Spinal cord (tissue), 10 donors: ENCODE measurements around the gene UBE2D4. TPM values are rescaled to one million over a fixed set of nuclear protein-coding genes. Genes with fewer than 3 reads are reported as not detected.
"Not testable (repeated sequence)": the region's sequence is repeated elsewhere in the genome, so short reads cannot be mapped to it uniquely, and the experiment has no call there.

Experiments
- DNase-seq, 6 donors: peaks; one replicate each; pipeline versions ENCODE4 v3.0.0 to v3.0.0-alpha.2; 2013 to 2015; ENCODE audit warnings: low spot score in 6 of 6, low read depth in 4 of 6
- H3K27ac ChIP-seq: one replicate; pipeline ENCODE4 v1.5.1; 2013; ENCODE audit warnings: low read depth, low read length, control low read depth
- H3K27me3 ChIP-seq: one replicate; pipeline ENCODE4 v1.6.1; 2013; ENCODE audit warnings: low read length; ENCODE audit not compliant: control insufficient read depth, insufficient read depth
- H3K36me3 ChIP-seq: one replicate; pipeline ENCODE4 v1.6.1; 2013; ENCODE audit warnings: low read length; ENCODE audit not compliant: control insufficient read depth, insufficient read depth
- H3K4me1 ChIP-seq: one replicate; pipeline ENCODE4 v1.6.1; 2013; ENCODE audit warnings: low read length; ENCODE audit not compliant: control insufficient read depth, insufficient read depth
- H3K4me3 ChIP-seq: one replicate; pipeline ENCODE4 v1.5.1; 2013; ENCODE audit warnings: low read depth, low read length, control low read depth
- H3K9me3 ChIP-seq: one replicate; pipeline ENCODE4 v1.6.1; 2013; ENCODE audit warnings: low read length; ENCODE audit not compliant: control insufficient read depth, insufficient read depth
- WGBS: methylation state at CpG from one replicate; pipeline ENCODE4 v1.1.5; 2013; ENCODE audit warnings: missing lambda C conversion rate; ENCODE audit not compliant: insufficient coverage; 5-methylcytosine and 5-hydroxymethylcytosine counted together
- polyA plus RNA-seq, 2 donors: library from polyadenylated mRNA; unstranded; fragments of 120-200 nt; gene quantifications; one replicate each; pipeline ENCODE4 v1.2.1, GENCODE V29; 2013; ENCODE audit not compliant: insufficient read length in 2 of 2
- total RNA-seq, 2 donors: library from RNA; depleted of rRNA in 1 of 2; stranded (reverse); fragments of 120-200 nt in 1 of 2; fragments of >200 nt in 1 of 2; gene quantifications; one replicate each; pipeline versions ENCODE4 v1.2.3 to v1.2.4, GENCODE V29; 2013 to 2014
- donor health status: healthy.

Gene UBE2D4
- total and polyA plus RNA-seq, 4 donors, result 20.7 to 42.0 (median 36.4) TPM

DNA sequence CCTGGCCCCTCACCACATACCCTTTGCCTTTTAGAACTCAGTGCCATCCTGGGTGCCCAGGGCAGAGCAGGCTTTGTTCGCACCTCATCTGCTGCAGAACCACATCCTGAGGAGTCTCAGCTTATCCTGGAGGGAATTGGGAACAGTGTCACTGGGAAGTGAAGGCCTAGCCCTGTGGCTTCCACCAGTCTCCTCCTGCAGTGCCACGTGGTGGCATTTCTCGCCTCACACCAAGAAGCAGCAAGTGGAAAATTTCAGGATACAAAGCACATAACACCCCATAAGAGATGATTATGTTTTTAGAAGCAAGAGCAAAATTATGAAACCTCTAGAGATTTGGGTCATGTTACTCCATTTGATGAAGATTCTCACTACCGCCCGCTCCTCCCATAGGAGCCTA is 26.8 kb downstream of the UBE2D4 start:
- no peak overlapping the region for H3K27ac ChIP-seq
- H3K4me1 ChIP-seq, result peaks cover 3% of the 10 kb centered on the region
- peaks cover 47% of the 10 kb centered on the region for H3K36me3 ChIP-seq
- no peaks in the 10 kb centered on the region for H3K9me3 ChIP-seq
- H3K27me3 ChIP-seq, result no peaks in the 10 kb centered on the region
- no peak overlapping the region for H3K4me3 ChIP-seq
- DNase-seq, result no peak
- 100% methylated on average over 1 of the region's 5 CpGs for WGBS

DNA sequence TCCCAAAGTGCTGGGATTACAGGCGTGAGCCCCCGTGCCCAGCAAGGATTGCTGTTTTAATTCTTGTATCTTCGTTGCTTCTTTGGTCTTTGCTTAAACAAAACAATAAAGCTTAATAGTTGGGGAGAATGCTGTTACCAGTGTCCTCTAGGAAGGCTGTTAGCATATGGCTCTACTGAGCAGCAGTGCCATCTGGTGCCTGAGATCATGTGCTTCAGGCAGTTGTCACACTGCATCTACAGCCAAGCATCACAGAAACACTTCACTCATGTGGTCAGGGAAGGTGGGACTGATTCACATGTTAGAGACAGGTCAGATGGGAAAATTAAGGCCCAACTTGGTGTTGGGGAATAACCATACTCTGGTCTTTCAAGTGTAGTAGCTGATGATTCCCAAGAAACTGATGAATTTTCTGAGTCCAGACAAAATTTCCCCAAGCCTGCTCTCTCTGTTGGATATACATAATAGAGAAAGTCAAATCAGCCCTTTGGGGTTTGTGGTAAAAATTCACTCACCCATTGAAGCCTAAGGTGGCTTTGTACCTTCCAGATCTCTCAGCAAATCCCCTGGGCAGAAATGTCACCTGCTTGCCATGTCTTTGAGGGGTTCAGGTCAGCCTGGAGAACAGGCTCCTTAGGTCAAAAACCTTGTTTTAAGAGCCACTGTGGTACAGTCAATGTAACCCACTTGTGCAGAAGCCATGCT is 28.4 kb downstream of the UBE2D4 start:
- DNase-seq, result peak; percentile 9 to 87 (median 34)
- Histone ChIP-seq H3K4me1 (peaks cover 3% of the 10 kb centered on the region), H3K4me3 (no peak overlapping the region), H3K9me3 (no peaks in the 10 kb centered on the region), H3K27ac (no peak overlapping the region), H3K36me3 (peaks cover 34% of the 10 kb centered on the region), H3K27me3 (no peaks in the 10 kb centered on the region)
- 67% methylated on average over 3 of the region's 3 CpGs for WGBS

DNA sequence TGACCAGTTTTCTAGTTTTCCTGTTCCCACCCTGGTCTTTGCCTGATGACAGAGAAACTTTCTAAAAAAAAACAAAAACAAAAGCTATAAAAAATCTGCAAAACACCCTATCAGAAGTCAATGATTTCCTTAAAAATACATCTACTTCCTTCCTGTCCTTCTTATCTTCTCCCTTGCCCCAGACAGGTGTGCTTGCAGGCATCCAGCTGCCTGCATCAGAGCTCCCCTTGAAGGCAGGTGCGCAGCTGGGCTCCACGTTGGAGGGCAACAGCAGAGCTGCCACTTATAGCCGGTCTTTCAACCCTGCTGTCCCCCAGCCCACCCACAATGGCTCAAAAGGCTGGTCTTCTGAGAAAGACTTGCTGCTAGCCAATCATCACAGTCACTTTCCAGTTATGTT is 29.8 kb downstream of the UBE2D4 start:
- WGBS, result 60% methylated on average over 2 of the region's 3 CpGs
- Histone ChIP-seq H3K4me1 (peaks cover 3% of the 10 kb centered on the region), H3K36me3 (peaks cover 21% of the 10 kb centered on the region), H3K4me3 (no peak overlapping the region), H3K27ac (no peak overlapping the region), H3K27me3 (no peaks in the 10 kb centered on the region), H3K9me3 (no peaks in the 10 kb centered on the region)
- DNase-seq, result no peak

DNA sequence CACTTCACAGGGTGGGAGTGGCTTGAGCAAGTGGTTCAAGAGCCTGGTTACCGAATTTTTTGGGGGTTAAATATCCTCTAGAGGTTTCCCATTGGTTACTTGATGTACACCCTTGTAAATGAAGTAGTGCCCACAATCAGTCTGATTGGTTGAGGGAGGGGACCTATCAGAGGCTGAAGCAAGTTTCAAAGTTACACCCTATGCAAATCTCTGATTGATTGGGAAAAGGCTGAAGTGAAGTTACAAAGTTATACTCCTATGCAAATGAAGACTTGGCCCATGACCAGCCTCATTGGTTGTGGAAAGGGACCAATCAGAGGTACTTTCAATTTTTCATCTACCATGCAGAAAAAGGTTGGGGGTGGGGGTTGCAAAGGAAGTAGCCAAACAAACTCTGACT is 34.7 kb downstream of the UBE2D4 start:
- Histone ChIP-seq H3K9me3 (no peaks in the 10 kb centered on the region), H3K4me1 (no peaks in the 10 kb centered on the region), H3K27me3 (no peaks in the 10 kb centered on the region), H3K27ac (no peak overlapping the region), H3K4me3 (no peak overlapping the region), H3K36me3 (peaks cover 15% of the 10 kb centered on the region)
- DNase-seq, result no peak
- 0% methylated on average over 1 of the region's 1 CpG for WGBS

DNA sequence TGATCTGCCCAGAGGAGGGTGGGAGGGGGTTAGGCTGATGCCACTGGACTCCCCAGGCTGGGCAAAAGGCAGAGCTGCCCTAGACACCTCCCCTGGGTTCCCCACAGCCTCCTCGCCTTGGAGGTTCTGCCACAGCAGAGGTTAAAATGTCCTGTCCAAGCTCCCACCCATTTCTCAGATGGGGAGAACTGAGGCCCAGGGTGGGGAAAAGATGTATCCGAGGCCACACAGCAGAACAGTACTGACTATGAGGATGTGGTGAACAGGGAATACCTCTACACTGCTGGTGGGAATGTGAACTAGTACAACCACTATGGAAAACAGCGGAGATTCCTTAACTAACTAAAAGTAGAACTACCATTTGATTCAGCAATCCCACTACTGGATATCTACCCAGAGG is 40.2 kb downstream of the UBE2D4 start:
- peaks cover 20% of the 10 kb centered on the region for H3K36me3 ChIP-seq
- not testable (repeated sequence) for H3K27ac ChIP-seq, H3K4me1 ChIP-seq, DNase-seq, H3K9me3 ChIP-seq, H3K4me3 ChIP-seq, H3K27me3 ChIP-seq
- WGBS, result no CpG with 5 or more reads among the region's 3 CpGs

DNA sequence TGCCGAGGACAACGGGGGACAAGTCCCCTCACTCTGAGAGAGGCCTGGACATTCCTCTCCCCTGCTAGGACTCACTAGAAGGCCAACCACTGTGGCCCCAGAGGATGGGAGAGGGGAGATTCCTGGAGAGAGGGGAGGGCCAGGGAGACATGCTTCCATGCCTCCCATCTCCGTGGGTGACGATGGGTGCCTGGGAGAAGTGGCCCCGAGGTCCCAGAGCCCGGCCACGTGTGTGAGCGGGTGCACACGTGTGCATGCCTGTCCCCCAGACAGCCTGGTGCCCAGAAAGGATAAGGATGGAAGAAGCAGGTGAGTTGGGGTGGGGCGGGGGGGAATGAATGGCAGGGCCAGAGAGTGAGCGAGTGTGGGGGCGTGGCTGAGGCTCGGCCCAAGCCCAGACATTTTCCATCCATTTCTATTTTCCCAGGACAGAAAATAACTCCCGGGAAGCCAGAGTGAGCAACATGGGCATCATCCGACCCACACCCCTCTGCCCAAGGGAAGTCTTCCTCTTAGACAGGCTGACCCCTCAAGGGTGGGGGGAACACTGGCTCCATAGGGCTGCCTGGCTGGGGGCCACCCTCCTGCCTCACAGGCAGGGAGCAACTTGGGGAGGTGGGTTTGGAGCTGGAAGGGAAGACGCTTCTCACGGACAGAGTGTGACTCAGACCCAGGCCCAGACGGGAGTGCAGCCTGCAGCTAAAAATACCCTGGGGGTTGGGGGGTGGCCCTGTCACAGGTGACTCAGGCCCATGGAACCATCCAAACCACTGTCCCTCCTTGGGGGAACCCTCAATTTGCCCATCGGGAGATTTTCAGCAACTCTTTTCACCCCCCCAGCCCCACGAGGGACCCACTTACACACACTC is 42.2 kb downstream of the UBE2D4 start:
- not testable (repeated sequence) for H3K27me3 ChIP-seq, H3K4me3 ChIP-seq, H3K9me3 ChIP-seq, DNase-seq, H3K27ac ChIP-seq, H3K4me1 ChIP-seq
- no CpG with 5 or more reads among the region's 20 CpGs for WGBS
- H3K36me3 ChIP-seq, result peaks cover 20% of the 10 kb centered on the region

DNA sequence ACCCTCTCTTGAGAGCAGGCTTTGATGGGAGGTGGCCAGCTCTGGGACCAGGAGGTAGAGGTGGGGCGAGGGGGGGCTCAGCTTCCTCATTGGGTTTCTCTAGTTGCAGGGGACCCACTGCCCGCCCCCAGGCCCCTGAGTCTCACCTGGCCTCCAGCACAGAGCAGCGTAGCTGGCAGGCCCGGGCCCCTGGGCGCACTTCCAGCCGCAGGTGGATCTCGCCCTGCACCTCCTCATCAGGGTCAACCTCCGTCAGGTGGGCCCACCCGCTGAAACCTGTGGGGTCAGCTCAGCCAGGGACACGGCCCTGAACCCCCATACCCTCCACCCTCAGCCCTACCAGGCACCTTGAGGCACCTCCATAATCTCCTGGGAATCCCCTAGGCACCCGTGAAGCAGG is 43.4 kb downstream of the UBE2D4 start:
- not testable (repeated sequence) for H3K4me1 ChIP-seq, H3K4me3 ChIP-seq

DNA sequence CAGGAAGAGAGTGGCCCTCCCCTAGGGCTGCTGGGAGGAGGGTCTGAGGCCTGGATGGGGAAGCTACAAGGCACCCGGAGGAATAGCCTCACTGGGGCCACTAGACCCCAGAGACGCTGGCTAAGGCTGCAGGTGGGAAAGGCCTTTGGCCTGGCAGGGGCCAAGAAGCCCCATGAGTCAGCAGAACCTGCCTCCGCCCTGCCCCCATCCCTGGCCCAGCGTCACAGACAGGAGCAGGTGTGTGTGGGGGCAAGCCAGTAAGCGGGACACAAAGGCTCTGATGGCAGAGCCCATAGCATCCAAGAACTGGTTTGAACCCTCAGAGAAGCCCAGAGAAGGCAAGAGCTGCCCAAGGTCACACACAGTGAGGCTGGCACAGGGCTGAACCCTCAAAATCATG is 44.5 kb downstream of the UBE2D4 start:
- WGBS, result 95% methylated on average over 3 of the region's 5 CpGs
- DNase-seq, result not testable (repeated sequence)

More for the DNA sequence above, 43.4 kb downstream of the UBE2D4 start:
- H3K36me3 ChIP-seq, result peaks cover 20% of the 10 kb centered on the region
- H3K27ac ChIP-seq, H3K27me3 ChIP-seq, H3K9me3 ChIP-seq, DNase-seq: not testable (repeated sequence)
- 100% methylated on average over 5 of the region's 11 CpGs for WGBS

DNA sequence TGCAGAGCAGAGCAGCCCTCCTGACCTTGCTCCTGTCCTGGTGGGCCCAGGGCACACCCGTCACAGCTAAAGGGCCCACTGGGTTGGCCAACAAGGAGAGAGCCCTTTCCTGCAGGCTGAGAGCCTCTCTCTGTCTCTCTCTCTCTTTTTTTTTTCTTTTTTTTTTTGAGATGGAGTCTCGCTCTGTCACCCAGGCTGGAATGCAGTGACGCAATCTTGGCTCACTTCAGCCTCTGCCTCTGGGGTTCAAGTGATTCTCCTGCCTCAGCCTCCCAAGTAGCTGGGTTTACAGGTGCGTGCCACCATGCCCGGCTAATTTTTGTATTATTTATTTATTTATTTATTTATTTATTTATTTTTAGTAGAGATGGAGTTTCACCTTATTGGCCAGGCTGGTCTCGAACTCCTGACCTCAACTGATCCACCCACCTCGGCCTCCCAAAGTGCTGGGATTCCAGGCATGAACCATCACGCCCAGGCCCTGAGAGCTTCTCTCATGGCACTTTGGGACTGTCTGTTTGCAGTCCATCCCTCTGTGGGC is 47.9 kb downstream of the UBE2D4 start:
- not testable (repeated sequence) for H3K4me3 ChIP-seq, H3K27me3 ChIP-seq, H3K9me3 ChIP-seq, H3K27ac ChIP-seq, DNase-seq, H3K4me1 ChIP-seq
- peaks cover 20% of the 10 kb centered on the region for H3K36me3 ChIP-seq
- WGBS, result 83% methylated on average over 1 of the region's 8 CpGs

More for the DNA sequence above, 44.5 kb downstream of the UBE2D4 start:
- peaks cover 23% of the 10 kb centered on the region for H3K36me3 ChIP-seq
- not testable (repeated sequence) for H3K4me1 ChIP-seq, H3K27me3 ChIP-seq, H3K27ac ChIP-seq, H3K9me3 ChIP-seq, H3K4me3 ChIP-seq
